EH (cell line): ENCODE measurements around the gene EFS.

Experiments used
- DNase-seq: peaks from one replicate; pipeline ENCODE4 v3.0.0-alpha.2; 2015; ENCODE audit warnings: low read depth

The EFS gene

DNA sequence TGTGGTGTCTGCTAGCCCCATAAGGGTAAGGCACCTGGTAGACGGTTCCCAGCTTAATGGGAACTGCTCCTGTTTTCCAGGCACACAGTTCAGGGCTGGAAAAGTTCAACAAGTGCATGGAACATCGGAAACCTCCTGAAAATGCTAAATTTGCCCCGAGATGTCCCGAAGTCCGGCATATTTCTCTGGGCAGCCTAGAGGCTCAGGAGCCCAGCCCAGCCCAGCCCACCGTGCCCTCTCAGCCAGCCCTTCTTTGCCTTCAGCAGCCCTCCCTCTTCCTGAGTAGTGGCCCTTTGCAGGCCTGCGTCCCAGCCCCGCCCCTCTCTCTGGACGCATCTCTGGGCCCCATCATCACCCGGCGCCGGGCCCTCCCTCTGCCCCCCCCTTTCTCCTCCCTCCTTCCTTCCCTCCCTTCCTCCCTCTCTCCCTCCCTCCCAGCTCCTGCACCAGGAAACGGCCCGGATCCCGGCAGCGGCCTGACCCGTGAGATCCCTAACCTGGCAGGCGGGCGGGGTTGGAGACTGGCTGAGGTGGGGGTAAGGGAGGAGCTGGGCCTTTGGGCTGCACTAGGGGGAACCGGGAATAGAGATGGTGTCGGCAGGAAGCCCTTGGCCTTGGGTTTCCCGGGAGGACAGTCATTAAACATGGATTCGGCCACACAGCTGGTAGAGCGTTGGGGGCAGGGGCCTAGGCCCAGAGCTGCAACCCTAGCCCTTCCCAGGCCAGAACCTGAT is 58.4 kb downstream of the EFS start, which contains the start of gene BCL2L2:
TSS of gene BCL2L2 (plus strand) at position 422 of the 734 bp plus-strand sequence. CDS start 935 bp downstream, outside the sequence.
- DNase-seq: peak; percentile 93
